ENCODE measurements around the gene PATJ. TPM values are rescaled to one million over a fixed set of nuclear protein-coding genes. Genes with fewer than 3 reads are reported as not detected.
"Not testable (repeated sequence)": the region's sequence is repeated elsewhere in the genome, so short reads cannot be mapped to it uniquely, and the experiment has no call there.

PATJ gene
- total RNA-seq, 1 donor from 2014 or later = 4.0 TPM

DNA sequence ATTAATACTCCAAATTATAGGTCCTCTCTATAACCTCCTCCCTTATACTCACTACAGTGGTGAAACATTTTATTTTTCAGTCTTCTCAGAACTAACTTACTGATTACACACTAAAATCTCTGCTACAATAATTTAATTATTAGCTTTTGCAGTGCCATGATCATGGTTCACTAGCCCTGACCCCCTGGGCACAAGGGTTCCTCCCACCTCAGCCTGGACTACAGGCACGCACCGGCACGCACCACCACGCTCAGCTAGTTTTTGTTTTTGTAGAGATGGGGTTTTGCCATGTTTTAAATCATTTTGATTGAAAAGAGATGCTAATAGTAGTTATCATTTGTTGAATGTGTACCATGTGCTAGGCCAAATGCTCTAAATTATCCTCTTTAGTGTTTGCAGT, 6.3 kb downstream of the PATJ start:
- DNase-seq (ENCODE audit: low read depth in 2 of 2) = no peak

DNA sequence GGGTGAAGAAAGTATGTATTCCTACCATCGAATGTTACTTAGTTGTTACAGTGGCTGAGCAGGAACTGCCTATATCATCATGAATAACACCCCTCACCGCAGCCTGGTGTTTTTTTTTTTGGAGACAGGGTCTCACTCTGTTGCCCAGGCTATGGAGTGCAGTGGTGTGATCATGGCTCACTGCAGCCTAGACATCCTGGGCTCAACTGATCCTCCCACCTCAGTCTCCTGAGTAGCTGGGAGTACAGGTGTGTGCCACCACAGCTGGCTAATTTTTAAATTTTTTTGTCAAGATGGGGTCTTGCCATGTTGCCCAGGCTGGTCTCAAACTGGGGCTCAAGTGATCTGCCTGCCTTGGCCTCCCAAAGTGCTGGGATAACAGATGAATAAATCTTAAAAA, 7.3 kb downstream of the PATJ start:
- no peak for DNase-seq (ENCODE audit: low read depth in 2 of 2)

- no peak for DNase-seq (ENCODE audit: low read depth in 2 of 2)
Observed at GRCh38 chr1:61752921-61753389, 10.7 kb downstream of the PATJ start.

- DNase-seq (ENCODE audit: low read depth in 2 of 2) = no peak
Observed at GRCh38 chr1:61753998-61754508, 11.8 kb downstream of the PATJ start.

DNA sequence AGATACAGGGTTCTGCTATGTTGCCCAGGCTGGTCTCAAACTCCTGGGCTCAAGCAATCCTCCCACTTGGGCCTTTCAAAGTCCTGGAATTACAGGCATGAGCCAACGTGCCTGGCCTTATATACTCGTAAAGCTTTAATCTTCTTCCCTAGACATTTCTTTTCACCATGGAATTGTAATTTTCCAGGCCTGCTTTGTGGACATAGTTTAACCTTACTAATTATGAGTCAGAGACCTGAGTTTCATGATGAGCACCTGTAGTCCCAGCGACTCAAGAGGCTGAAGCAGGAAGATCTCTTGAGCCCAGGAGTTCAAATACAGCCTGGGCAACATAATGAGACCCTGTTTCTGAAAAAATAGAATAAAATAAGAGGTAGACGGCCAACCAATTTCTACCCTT, 12.3 kb downstream of the PATJ start:
- DNase-seq (ENCODE audit: low read depth in 2 of 2) = no peak

- no peak for DNase-seq (ENCODE audit: low read depth in 2 of 2)
Observed at GRCh38 chr1:61756773-61757172, 14.5 kb downstream of the PATJ start.

GRCh38 chr1:61757950-61758349, 15.7 kb downstream of the PATJ start:
- no peak for DNase-seq (ENCODE audit: low read depth in 2 of 2)

- DNase-seq (ENCODE audit: low read depth in 2 of 2) = no peak
Observed at GRCh38 chr1:61770131-61770530, 27.9 kb downstream of the PATJ start.

DNA sequence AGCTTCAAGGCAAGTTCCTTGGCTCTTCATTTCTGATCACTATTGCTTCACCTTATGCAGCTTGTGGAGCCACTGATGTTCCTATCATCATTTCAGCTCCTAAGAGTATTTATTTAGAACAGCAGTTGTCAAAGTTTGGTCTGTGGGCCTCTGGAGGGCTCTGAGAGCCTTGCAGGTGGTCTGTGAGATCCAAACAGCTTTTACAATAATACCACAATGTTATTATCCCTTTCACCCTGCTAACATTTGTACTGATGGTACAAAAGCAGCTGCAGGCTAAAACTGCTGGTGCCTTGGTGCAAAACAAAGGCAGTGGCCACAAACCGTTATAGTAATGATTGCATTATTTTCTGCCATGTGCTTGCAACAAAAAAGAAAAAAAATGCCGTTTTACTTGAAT, 33.8 kb downstream of the PATJ start:
- no peak for DNase-seq (ENCODE audit: low read depth in 2 of 2)

DNA sequence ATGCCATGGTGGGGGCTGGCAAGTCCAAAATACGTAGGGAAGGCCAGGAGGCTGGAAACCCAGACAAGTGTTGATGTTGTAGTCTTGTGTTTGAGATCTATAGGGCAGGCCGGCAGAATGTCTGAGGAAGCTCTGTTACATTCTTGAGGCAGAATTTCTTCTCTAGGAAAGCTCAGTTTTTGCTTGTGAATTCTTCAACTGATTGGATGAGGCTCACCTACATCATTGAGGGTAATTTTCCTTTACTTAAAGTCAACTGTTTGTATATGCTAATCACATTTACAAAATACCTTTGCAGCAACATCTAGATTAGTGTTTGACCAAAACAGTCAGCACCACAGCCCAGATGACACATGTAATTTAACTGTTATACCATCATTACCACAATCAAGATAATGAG, 37.0 kb downstream of the PATJ start:
- no peak for DNase-seq (ENCODE audit: low read depth in 2 of 2)

GRCh38 chr1:61781151-61781550, 38.9 kb downstream of the PATJ start:
- DNase-seq (ENCODE audit: low read depth in 2 of 2) = no peak

- no peak for DNase-seq (ENCODE audit: low read depth in 2 of 2)
Observed at GRCh38 chr1:61782771-61783170, 40.5 kb downstream of the PATJ start.

- DNase-seq (ENCODE audit: low read depth in 2 of 2) = no peak
Observed at GRCh38 chr1:61784726-61785125, 42.4 kb downstream of the PATJ start.

DNA sequence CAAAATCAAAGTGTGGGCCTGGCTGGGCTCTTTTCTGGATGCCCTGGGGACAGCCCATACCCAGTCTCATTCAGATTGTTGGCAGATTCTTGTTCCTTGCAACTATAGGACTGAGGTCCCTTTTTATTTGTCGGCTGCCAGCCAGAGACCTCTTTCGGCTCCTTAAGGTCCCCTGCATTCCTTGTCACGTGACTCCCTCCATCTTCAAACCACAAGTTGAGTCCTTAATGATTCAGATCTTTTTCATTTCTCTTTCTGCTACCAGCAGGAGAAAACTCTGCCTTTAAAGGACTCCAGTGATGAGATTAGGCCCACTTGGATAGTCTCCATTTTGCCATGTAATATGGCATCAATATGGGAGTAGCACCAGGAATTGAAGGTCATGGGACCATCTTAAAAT, 48.6 kb downstream of the PATJ start:
- DNase-seq (ENCODE audit: low read depth in 2 of 2) = no peak

DNA sequence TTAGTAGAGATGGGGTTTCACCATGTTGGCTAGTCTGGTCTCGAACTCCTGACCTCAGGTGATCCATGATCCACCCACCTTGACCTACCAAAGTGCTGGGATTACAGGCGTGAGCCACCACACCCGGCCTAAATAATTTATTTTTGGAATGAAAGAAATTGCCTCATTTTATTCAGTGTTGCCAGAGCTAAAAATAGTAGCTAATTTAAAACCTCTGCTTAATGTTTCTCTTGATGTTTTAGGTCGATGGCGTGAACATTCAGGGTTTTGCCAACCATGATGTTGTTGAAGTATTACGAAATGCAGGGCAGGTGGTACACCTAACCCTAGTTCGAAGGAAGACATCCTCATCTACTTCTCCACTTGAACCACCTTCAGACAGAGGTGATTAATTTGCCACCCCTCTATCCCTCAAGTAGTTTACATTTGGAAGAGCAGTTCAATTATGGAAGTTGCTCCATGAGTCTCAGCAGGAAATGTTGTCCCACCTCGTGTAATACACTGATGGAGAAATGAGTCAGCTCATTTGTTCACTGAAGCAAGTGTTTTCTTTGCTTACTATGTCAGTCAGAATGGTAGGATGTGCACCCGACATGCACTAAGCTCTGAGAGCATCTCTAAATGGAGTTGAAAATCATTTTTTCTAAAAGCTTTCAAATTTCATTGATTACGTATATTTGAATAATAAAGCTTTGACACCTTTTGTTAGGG, 54.9 kb downstream of the PATJ start:
- DNase-seq (ENCODE audit: low read depth in 2 of 2) = peak in 1 of 2 donors; percentile 6

DNA sequence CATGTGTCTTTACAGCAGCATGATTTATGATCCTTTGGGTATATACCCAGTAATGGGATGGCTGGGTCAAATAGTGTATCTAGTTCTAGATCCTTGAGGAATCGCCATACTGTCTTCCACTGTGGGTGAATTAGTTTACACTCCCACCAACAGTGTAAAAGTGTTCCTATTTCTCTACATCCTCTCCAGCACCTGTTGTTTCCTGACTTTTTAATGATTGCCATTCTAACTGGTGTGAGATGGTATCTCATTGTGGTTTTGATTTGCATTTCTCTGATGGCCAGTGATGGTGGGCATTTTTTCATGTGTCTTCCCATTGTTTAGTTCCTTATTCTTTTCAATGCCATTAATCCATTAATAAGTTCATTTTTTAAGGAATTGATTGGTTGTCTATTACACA, 58.8 kb downstream of the PATJ start:
- not testable (repeated sequence) for DNase-seq (ENCODE audit: low read depth in 2 of 2)

GRCh38 chr1:61807606-61808140, 65.4 kb downstream of the PATJ start:
- DNase-seq (ENCODE audit: low read depth in 2 of 2) = no peak

- DNase-seq (ENCODE audit: low read depth in 2 of 2) = no peak
Observed at GRCh38 chr1:61808321-61808720, 66.0 kb downstream of the PATJ start.

GRCh38 chr1:61808968-61809367, 66.7 kb downstream of the PATJ start:
- peak in 1 of 2 donors; percentile 7 for DNase-seq (ENCODE audit: low read depth in 2 of 2)

DNA sequence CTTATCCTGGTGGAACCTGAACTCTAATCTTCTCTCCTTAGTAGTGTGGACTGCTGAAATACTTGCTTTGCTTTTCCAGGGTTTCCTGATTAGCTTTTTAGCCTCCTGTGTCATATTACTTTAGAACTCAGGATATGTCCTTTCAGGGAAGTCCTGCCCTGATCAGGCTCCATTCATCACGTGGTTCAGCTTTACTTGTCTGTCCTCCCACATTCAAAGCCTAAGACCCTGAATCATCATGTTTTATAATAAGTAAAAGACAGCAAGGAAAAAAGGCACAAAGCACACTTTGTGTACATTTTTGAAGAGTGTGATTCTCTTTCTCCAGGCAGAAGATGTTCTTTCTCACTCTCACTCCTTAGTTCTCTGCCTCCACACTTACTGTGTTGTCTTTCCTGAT, 70.6 kb downstream of the PATJ start:
- DNase-seq (ENCODE audit: low read depth in 2 of 2) = no peak

- DNase-seq (ENCODE audit: low read depth in 2 of 2) = no peak
Observed at GRCh38 chr1:61816191-61816590, 73.9 kb downstream of the PATJ start.

DNA sequence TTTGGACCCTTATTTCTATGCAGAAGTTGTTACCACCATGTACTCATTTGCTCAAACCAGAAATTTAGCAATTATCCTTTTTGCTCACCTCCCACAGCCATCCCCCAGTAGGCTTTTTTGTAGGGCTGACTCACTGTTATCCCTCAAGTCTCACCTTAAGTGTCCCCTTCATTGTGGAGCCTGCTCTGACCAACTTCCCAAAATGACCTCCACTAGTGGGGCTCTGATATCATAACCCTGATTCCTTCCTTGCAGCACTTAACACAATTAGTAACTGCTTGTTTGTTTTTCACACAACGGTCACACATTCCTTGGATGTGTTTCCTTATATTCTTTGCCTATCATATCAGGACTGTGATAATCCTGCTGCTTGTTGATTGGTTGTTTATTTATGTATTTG, 76.7 kb downstream of the PATJ start:
- DNase-seq (ENCODE audit: low read depth in 2 of 2) = no peak

DNA sequence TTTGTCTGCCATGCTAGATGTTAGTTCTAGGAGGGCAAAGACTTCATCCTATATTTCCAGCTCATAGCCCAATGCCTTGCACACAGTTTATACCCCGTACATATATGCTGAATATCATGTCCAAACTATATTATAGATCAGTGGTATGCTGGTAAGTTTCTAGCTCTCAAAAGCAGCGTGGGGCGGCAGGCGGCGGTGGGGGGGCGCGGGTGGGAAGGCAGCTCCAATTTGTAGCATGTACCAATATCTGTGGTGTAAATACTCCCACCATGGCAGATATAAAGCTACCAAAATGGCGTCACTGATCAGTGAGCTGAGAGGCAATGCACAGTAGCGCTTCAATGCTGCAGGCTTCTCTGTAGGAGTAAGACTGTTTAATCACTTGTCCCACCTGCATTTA, 77.1 kb downstream of the PATJ start:
- no peak for DNase-seq (ENCODE audit: low read depth in 2 of 2)

Data from dermis microvascular lymphatic vessel endothelial cell (primary cell).